ENCODE data around the gene ALDH4A1. TPM values are rescaled to one million over a fixed set of nuclear protein-coding genes. Genes with fewer than 3 reads are reported as not detected.

The ALDH4A1 gene
- polyA plus RNA-seq, 5 donors = 14.5 to 23.2 (median 17.7) TPM

DNA sequence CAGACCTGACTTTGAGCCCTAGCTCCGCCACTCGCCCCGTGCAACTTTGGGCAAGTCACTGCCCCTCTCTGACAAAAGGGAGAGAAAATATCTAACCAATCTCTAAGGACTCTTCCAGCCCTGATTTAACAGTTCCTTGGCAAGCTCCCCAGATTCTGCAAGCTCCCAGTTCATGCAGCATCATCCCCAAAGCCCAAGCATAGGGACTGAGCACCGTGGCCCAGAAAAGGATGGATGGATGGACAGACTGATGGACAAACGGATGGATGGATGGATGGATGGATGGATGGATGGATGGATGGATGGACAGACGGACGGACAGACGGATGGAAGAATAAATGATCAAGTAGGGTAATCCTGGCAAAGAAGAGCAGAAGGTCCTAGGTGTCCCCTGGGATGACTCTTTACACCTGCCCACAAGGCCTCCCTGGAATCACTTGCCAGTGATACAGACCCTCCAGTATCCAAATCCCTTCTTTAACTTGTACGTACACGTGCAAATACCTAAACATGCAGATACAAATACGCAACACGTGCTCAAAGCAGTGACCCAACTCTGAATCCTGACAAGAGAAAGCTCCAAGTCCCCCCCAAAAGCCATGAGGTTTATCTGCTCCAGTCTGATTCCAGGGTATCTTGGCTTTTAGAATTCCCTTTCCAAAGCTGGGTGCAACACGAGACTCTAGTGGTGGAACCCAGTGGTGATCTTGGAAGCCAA, 38.1 kb upstream of the ALDH4A1 start:
- DNase-seq = no peak

DNA sequence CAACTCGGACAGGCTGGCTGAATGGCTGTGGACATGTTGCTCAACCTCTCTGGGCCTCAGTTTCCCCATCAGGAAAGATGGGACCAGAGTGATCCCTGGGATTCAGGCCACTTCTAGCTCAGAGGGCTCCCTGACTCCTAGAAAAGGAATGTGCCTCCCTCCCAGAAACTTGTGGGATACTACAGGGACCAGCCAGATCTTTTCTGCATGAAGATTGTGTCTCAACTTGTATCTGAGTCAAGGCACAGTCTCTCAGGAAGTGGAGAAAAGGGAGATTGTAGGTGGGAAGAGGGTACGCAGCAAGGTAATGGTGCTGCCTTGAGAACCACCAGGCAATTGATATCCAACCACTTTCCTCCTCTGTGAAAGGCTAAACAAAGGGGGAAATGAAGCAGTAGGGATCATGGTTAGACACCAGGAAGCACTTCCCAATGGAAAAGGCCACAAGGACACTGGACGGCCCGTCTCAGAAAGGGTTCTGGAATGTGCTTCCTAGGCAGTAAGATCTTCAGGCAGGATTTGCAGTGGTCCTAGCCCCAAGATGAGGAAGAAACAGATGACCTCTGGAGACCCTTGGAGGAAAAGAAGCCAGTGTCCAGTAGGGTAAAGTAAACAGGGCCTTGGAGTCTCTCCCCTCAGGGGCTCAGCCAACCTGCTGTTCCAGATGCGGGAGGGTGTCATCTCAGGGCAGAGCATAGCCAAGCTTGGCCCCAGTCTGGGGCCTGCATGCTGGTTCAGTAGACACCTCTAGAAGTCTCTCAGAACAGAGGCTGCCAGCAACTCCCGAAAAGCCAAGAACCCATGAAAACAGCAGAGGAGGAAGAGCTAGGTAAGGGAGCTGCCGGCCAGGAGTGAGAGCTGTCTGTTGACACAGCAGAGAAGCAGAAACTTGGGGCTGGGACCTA, 37.3 kb upstream of the ALDH4A1 start:
- DNase-seq = no peak

DNA sequence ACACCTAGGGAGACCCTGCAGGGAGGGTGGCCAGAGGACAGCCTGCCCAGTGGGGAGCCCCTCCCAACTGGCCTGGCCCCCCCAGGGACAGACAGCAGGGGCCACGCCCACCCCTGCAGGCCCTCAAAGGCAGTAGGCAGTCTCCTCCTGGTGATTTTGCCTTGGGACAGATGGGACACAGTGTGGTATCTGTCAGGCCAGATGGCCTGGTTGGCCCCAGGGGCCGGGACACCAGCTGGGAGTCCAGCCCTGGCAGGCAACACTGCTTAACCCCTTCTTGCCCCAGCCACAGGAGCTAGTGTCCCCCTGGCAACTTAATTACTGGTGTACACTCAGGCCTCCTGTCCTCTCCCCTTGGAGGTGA, 36.3 kb upstream of the ALDH4A1 start:
- DNase-seq = no peak

DNA sequence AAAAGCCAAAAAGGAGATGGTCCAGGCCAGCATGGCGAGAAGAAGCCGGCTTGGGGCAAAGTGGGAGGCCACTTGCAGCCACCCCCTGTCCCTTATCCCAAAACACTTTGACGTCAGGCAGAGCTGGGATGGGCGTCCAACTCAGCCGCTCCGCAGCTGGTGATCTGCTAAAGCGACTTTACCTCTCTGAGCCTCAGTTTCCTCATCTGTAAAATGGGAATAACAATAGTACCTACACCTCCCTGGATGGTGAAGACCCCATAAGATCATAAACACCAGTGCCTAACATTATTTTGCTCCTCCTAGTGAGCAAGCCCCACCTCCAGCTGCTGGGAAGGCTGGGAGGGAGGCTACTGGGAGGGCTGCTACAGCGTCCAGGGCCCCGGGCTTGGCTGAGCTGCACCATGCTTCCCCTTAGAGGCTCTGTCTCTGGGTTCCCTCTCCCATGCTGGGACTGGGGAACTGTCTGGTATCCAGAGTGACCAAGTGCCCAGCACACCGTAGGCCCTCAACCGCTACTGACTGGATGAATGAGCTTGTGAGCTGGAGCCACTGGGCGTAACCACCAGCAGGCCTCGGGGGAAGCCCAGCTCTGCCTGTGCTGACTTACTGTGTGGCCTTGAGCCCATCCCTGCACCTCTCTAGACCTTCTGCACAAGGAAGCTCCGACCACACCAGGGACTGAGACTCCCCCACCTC, 35.8 kb upstream of the ALDH4A1 start:
- DNase-seq = no peak

DNA sequence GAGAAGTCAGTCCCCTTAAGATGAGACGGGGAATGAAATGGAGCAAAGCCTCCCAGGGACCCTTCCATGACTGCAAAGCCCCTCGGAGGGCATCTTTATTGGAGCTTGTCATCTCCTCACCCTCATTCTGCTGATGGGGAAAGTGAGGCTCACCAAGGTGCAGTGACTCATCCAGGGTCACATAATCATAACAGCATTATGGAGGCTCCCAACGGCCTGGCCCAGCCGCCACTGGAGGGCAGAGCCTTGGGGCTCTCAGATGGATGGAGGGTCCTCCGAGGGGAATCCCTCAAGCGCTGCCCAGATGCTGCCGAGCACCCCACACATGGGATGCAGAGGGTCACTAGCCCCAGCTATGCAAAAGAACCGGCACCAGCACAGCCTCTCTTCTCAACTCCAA, 35.2 kb upstream of the ALDH4A1 start:
- DNase-seq = no peak

GRCh38 chr1:18936814-18937481, 34.6 kb upstream of the ALDH4A1 start:
- no peak for DNase-seq

- no peak for DNase-seq
Observed at GRCh38 chr1:18936471-18936813, 34.1 kb upstream of the ALDH4A1 start.

GRCh38 chr1:18934205-18935000, 32.0 kb upstream of the ALDH4A1 start:
- no peak for DNase-seq

- DNase-seq = no peak
Observed at GRCh38 chr1:18932879-18933278, 30.5 kb upstream of the ALDH4A1 start.

GRCh38 chr1:18932387-18932786, 30.0 kb upstream of the ALDH4A1 start:
- DNase-seq = no peak

DNA sequence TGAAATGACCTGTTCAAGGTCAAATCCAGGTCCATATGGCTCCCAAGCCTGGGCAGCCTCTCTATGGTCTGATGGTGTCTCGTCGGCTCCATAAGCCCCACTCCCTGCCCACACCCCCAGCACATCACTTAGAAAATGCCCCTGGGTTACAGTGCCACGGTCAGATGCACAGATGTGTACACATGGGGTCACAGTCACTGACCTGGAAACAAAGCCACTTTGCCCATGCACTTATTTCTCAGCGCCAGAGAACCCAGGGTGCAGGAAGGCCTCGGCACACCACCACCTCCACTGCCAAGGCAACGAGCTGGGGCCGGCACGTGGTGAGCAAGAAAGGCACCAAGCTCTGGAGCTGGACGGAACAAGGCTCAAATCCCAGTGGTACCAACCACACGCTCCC, 29.4 kb upstream of the ALDH4A1 start:
- DNase-seq = no peak

DNA sequence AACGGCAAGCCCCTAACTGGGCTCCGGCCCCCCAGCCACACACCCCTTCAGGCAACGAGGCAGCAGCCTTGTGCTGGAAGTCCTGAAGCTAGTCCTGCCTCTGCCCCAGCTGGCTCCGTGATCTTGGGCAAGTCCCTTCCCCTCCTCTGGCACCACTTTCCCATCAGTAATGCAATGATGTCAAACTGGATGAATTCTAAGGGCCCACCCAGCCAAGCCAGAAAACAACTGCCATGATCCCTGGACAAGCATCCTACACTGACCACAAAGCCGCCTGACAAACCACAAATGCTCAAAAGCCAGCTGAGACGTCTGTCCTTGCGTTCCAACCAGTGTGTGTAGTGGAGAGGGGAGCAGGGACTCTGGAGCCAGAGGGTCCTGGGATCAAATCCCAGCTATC, 27.3 kb upstream of the ALDH4A1 start:
- DNase-seq = no peak

DNA sequence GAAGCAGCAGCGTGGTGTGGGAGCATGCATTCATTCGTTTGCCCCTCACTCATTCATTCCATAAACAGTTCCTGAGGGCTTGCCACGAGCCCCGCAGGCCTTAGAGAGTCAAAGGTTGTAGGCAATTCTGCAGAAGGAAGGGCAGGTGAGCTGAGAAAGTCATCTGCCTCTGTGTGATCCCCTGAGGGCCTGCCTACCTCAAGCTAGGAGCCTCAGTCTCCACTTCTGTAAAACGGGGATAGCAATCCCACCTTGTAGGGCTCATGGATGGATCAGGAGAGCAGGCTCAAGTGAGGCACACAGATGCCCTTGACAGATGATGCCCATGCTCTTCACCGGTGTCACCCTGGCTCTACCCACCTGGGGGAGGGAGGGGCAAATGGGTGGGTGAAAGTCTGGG, 26.6 kb upstream of the ALDH4A1 start:
- DNase-seq = no peak

DNA sequence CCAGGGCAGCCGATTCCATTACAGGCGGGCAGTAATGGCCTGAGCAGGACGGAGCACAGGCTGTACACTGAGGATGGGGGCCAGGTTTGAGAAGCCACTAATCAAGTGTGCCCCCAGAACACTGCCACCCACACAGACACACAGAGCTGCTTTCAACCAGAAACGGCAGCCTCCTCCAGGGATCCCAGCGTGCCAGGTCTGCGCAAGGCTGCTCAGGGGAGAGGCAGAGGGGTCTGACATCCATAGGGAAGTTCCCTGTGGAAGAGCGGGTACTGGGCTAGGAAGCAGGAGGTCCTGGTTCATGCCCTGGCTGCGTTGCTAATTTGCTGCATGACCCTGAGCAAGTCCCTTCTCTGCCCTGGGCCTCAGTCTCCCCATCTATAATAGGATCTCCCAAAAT, 26.1 kb upstream of the ALDH4A1 start:
- DNase-seq = no peak

DNA sequence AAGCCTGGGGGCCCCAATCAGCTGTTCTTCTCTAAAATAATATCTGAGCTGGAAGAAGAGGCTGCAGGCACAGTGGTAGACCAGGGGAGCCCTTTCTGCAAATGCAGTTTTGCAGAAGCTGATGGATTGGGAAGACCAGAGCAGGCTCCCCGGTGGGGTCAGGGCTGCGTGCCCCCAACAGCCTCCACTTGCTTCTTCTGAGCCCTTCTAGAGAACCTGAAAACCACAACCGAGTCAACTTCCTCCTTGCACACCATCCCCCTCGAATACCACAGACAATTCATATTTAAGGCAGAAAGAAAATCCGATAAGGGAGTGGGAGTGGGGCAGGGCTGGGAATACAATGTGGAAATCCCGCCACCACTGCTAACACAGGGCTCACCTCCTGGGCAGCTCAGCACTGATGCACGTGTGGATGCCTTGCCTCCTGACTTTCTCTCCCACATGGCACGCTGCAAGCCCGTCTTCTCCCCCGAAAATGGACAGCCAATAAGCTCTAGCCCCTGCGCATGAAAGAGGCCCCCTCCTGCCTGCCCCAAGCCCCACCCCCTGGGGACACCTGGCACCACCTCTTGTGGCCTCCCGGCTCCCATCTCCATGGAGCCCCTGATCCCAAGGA, 25.4 kb upstream of the ALDH4A1 start:
- no peak for DNase-seq

GRCh38 chr1:18927082-18927653, 24.8 kb upstream of the ALDH4A1 start:
- DNase-seq = no peak

DNA sequence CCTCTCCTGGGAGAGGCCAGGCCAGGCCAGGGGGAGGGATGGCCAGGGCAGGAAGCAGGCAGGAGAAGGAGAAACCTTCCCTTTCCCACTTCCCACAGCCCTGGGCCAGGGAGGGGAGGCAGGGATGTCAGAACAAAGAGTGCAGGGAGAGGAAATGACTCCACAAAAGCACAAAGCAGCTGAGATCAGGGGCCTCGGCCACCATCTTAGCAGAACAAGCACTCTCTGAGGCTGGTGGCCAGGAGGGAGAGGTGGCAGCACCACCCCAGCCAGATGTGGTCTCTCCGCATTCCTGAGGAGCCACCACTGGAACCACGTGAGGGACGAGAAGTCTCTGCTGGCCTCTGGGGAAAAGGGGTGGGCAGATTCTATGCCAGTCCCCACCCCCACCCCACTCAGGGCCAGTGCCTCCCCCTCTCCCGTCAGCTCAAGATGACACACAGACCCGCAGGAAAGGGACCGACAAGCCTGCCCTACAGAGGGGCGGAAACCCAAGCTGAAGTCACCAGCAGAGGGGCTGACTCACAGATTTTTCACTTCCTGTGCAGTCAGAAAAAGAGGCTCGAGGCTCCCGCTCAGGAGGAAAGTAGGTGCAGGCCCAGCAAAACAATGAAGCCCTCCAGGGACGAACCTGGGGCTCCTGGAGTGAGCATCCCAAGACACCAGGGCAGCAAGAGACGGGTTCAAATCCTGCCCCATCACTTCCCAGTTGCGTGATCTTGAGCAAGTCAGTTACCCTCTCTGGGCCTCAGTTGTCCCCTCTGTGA, 24.1 kb upstream of the ALDH4A1 start:
- no peak for DNase-seq

GRCh38 chr1:18925279-18925678, 22.9 kb upstream of the ALDH4A1 start:
- DNase-seq = no peak

- DNase-seq = no peak
Observed at GRCh38 chr1:18924221-18924691, 21.9 kb upstream of the ALDH4A1 start.
